ENCODE measurements around the gene NLRP7. TPM values are rescaled to one million over a fixed set of nuclear protein-coding genes. Genes with fewer than 3 reads are reported as not detected.

The NLRP7 gene
- total RNA-seq, 2 donors from 2014 or later = 0.93 to 1.0 TPM

DNA sequence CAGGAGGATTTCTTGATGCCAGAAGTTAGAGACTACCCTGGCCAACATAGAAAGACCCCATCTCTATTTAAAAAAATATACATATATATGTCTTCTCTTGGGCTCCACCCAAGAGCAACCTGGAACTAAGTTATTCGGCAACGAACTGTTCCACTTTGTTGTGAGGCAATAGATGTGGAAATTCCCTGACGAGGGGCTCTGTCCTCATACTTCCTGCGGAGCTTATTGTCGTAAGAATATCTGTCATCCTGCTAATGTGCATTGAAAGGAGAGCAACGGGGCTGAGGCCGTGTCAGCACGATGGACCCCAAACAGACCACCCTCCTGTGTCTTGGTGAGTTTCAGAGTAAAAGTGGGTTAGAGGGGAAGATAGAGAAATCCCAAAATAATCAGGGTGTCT lies 73.3 kb downstream of the NLRP7 start, which contains the start of gene FCAR:
FCAR (plus strand) TSS at position 246 of the 400 bp plus-strand sequence; CDS start at position 301, 55 bp downstream.
- H3K36me3 ChIP-seq (ENCODE audit: control insufficient read depth, insufficient read depth, low read length) = no peaks in the 10 kb centered on the region
- H3K27ac Mint-ChIP-seq = no peak within 1 kb of the TSS
- H3K9me3 ChIP-seq (ENCODE audit: control insufficient read depth, low read length) = no peaks in the 10 kb centered on the region
- peaks cover 16% of the 10 kb centered on the region for H3K27me3 ChIP-seq (ENCODE audit: control insufficient read depth, insufficient read depth, low read length, poor library complexity, severe bottlenecking)
- H3K4me1 ChIP-seq (ENCODE audit: control insufficient read depth, insufficient read depth, low read length) = no peaks in the 10 kb centered on the region
- no peak within 1 kb of the TSS for H3K9ac ChIP-seq (ENCODE audit: extremely low read depth, low read length, poor library complexity, severe bottlenecking)
- no peak within 1 kb of the TSS for H3K4me3 Mint-ChIP-seq
- peaks cover 8% of the 10 kb centered on the region for H3K4me1 Mint-ChIP-seq
- no peak within 1 kb of the TSS for H3K4me3 ChIP-seq (ENCODE audit: low read length)
- DNase-seq = no peak
- TF ChIP-seq, protein P1, sequence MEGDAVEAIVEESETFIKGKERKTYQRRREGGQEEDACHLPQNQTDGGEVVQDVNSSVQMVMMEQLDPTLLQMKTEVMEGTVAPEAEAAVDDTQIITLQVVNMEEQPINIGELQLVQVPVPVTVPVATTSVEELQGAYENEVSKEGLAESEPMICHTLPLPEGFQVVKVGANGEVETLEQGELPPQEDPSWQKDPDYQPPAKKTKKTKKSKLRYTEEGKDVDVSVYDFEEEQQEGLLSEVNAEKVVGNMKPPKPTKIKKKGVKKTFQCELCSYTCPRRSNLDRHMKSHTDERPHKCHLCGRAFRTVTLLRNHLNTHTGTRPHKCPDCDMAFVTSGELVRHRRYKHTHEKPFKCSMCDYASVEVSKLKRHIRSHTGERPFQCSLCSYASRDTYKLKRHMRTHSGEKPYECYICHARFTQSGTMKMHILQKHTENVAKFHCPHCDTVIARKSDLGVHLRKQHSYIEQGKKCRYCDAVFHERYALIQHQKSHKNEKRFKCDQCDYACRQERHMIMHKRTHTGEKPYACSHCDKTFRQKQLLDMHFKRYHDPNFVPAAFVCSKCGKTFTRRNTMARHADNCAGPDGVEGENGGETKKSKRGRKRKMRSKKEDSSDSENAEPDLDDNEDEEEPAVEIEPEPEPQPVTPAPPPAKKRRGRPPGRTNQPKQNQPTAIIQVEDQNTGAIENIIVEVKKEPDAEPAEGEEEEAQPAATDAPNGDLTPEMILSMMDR (conservative IDR thresholded peaks at IDR 0.05) = no peak
- H3K27ac ChIP-seq (ENCODE audit: low read depth, low read length) = no peak within 1 kb of the TSS
- 75 to 80% methylated on average over 6 to 8 of the region's 8 CpGs for WGBS, 2 experiments (ENCODE audit: insufficient coverage in 1 of 2, insufficient read length in 1 of 2)
- peaks cover 21% of the 10 kb centered on the region for H3K27me3 Mint-ChIP-seq (ENCODE audit: insufficient read depth)
- H3K36me3 Mint-ChIP-seq (ENCODE audit: low read depth) = no peaks in the 10 kb centered on the region
- no peaks in the 10 kb centered on the region for H3K9me3 Mint-ChIP-seq

Other genes starting within 250 kb of the NLRP7 start
- not detected for gene KIR3DL3, start 223.1 kb downstream of the NLRP7 start, total RNA-seq
- not detected for gene KIR2DL3, start 209.0 kb downstream of the NLRP7 start, total RNA-seq
- not detected for gene KIR2DL1, start 177.7 kb downstream of the NLRP7 start, total RNA-seq
- not detected for gene KIR2DL4, start 143.9 kb downstream of the NLRP7 start, total RNA-seq
- not detected for gene KIR3DL1, start 131.1 kb downstream of the NLRP7 start, total RNA-seq
- gene KIR2DS4, start 114.9 kb downstream of the NLRP7 start, total RNA-seq = not detected
- gene KIR3DL2, start 97.1 kb downstream of the NLRP7 start, total RNA-seq = not detected
- gene FCAR, start 73.3 kb downstream of the NLRP7 start, total RNA-seq = not detected
- gene NCR1, start 41.4 kb downstream of the NLRP7 start, total RNA-seq = 10 to 100 TPM; 24.4 to 34.5 TPM
- gene NLRP2, start 18.8 kb upstream of the NLRP7 start, total RNA-seq = 100 to 1,000 TPM in 1 of 2 donors, 10 to 100 TPM in 1; 11.4 to 130 TPM
- under 1 TPM in 1 of 2 donors, not detected in 1; 0.22 TPM for gene GP6, start 90.7 kb upstream of the NLRP7 start, total RNA-seq
- gene RDH13, start 115.6 kb upstream of the NLRP7 start, total RNA-seq = 10 to 100 TPM; 20.6 to 39.0 TPM
- gene EPS8L1, start 128.3 kb upstream of the NLRP7 start, total RNA-seq = 10 to 100 TPM; 29.4 to 52.8 TPM
- gene PPP1R12C, start 170.1 kb upstream of the NLRP7 start, total RNA-seq = 100 to 1,000 TPM in 1 of 2 donors, 10 to 100 TPM in 1; 98.2 to 107 TPM
- 10 to 100 TPM; 22.9 to 66.7 TPM for gene TNNT1, start 201.7 kb upstream of the NLRP7 start, total RNA-seq
- gene TNNI3, start 210.2 kb upstream of the NLRP7 start, total RNA-seq = 10 to 100 TPM in 1 of 2 donors, 1 to 10 TPM in 1; 9.8 to 14.2 TPM
- 1 to 10 TPM; 5.9 to 9.5 TPM for gene DNAAF3, start 219.1 kb upstream of the NLRP7 start, total RNA-seq
- gene SYT5, start 232.8 kb upstream of the NLRP7 start, total RNA-seq = not detected

Data from endodermal cell (in vitro differentiated cells).